ENCODE data around the gene MR1.
"Not testable (repeated sequence)": the region's sequence is repeated elsewhere in the genome, so short reads cannot be mapped to it uniquely, and the experiment has no call there.

MR1 gene

DNA sequence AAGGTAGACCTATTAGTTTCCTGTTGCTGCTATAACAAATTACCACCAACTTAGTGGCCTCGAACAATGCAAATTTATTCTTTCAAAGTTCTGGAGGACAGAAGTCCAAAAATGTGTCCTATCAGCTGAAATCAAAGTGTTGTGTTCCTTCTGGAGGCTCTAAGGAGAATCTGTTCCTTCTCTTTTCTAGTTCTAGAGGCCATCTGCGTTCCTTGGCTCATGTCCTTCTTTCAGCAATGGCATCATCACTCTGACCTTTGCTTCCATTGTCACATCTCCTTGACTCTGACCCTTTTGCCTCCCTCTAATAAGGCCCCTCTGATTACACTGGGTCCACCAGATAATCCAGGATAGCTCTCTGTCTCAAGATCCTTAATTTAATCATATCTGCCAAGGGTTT is 1.2 kb upstream of the MR1 start:
- no peak for DNase-seq

DNA sequence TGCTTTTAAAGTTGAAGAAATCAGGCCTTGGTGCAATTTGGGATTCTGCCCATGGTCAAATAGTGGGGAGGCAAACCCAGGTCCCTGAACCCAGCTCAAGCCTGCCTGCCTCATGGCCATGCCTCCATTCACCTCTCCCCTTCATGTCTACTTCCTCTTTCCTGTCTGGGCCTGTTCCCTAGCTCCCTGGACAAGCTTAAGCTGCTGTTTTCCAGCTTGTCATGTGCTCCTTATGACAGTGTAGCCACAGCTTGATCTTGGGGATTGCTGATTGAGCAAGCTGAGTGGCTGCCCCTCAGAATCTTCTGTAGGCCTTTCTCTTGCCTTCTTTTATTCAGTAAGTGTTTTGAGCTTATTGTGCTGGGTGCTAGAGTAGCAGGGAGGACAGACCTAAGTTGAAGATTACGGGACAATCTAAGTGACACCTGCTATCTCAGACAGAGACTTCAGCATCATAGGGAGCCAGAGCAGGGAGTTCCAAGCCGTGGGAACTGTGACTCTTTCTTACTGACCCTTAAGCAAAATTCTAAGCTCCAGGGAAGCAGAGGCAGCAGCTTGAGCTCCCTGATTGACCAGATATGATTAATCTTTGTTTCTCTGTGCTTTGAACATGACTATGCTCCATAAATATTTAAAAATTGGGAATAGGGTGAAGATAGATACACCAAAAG is 520 bp upstream of the MR1 start:
- peak; percentile 36 for DNase-seq

DNA sequence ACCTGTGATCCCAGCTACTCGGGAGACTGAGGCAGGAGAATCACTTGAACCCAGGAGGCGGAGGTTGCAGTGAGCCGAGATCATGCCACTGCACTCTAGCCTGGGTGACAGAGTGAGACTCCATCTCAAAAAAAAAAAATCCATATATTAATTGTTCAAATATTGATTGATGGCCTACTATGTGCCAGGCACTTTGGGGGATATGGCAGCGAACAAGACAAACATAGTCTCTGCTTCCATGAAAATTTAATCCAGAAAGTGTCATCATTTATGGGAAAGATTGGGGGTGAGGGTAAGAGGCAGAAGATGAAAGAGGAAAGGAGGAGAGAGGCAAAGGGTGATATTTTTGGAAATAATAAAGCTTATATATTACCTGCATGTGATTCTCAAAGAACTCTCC is 1.4 kb downstream of the MR1 start:
- not testable (repeated sequence) for DNase-seq

GRCh38 chr1:181036107-181036836 is 2.5 kb downstream of the MR1 start:
- no peak for DNase-seq

- no peak for DNase-seq
These were observed 3.6 kb downstream of the MR1 start for GRCh38 chr1:181037386-181037785.

DNA sequence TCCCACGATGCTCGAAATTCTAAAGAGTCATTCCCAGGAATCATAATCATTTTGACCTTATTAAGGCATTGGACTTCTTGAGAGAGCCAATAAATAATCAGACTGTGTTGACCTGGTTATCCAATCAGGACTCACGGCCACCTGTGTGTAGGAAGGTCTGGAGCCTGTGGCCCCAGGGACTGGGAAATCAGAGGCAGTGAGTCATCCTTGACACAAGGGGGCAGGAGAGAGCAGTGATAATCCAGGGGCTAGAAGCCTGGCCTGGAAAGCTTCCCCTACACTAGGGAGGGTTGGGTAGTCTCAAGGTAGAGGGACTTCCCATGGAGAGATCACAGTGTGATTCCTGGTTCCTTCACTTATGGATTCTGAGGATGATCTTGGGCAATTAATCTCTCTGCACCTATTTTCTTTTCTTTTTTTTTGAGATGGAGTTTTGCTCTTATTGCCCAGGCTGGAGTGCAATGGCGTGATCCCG is 4.7 kb downstream of the MR1 start:
- peak; percentile 70 for DNase-seq

- DNase-seq, result no peak
These were observed 6.6 kb downstream of the MR1 start for GRCh38 chr1:181040284-181040865.

- no peak for DNase-seq
These were observed 9.5 kb downstream of the MR1 start for GRCh38 chr1:181043025-181043888.

DNA sequence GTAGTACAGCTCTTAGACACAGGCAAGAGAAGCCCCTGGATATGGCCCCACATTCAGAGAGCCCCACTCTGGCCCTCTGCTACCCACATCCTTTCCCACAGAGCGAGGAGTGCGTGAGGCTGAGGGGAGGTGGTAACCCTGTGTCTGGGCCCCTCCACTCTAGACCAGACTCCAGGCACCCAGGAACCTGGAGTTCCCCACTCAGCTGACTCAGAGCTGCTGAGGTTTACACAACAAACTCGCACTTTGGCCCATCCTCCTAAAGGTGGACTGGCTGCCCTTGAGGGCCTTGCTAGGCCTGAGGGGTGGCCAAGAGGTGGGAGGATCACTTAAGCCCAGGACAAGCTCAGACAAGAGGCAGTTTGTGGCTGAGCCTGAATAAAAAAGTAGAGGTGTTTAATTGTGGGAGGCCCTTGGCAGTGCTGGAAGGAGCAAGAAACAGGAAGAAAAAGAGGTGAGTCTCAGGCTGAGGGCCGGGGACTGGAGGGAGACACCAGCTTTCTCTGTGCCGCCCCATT is 10.7 kb downstream of the MR1 start:
- no peak for DNase-seq

- DNase-seq, result not testable (repeated sequence)
These were observed 12.2 kb downstream of the MR1 start for GRCh38 chr1:181045946-181046345.

DNA sequence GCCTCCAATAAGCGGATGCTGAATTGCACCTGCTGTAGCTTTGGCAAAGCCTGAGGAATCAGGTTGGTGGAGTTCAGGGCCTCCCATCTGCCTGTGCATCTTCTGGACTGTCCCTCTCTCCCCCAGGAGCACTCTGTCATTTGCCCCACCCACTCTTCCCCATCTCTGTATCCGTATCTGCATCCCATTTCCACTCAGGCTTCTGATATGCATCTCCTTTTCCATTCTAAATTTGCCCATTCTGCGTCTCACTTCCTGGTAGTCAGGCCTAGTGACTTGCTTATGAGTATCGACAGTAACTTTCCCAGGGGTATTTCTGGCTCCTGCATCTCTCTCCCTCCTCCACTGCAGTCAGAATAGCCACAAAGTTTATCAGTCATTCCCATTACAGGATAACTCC is 15.6 kb downstream of the MR1 start:
- no peak for DNase-seq

- no peak for DNase-seq
These were observed 17.1 kb downstream of the MR1 start for GRCh38 chr1:181050922-181051321.

- DNase-seq, result no peak
These were observed 22.8 kb downstream of the MR1 start for GRCh38 chr1:181056560-181056959.

- no peak for DNase-seq
These were observed 23.3 kb downstream of the MR1 start for GRCh38 chr1:181057079-181057478.

DNA sequence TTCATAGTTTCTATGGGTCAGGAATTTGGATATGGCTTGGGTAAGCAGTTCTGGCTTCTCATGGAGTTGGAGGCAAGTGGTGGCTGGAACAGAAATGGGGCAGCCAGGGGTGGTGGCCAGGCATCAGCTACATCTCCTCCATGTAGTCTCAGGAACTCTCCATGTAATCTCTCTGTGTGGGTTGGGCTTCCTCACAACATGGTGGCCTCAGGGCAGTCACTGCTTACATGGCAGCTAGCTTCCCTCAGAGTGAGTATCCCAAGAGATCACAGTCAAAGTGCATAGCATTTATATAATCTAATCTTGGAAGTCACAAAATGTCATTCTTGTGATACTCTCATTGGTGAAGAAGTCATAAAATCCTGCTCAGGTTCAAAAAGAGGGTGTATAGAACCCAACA is 25.7 kb downstream of the MR1 start:
- DNase-seq, result no peak

DNA sequence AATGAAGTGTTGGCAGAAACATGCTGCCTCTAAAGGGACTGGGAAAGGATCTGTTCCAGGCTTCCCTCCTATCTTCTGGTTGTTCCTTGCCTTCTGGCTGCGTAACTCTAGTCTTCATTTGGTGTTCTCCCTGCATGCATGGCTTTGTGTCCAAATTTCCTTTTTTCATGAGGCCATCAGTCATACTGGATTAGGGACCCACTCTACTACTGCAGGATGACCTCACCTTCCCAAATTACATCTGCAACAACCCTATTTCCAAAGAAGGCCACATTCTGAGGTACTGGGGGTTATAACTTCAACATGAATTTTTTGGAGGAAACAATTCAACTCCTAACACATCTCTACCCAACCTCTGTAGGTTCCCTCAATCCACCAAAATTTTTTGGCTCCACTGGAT is 26.3 kb downstream of the MR1 start:
- no peak for DNase-seq

DNA sequence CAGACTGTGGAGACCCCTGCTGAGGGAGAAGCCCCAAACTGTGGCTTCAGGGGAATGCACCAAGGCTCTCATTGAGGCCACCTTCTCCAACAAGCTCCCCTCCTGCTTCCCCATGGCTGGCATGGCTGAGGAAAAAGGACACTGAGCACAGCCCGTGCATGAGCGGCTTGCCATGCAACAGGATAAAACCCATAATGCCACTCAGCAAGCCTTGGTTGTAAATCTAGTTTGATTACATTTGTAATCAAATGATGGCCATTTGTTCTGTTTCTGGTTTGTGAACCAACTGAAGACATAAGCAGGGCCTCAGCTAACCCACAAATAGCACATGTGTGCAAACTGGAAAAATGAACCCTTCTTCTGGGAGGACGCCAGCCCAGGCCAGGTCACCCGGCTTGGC is 27.2 kb downstream of the MR1 start:
- DNase-seq, result not testable (repeated sequence)

DNA sequence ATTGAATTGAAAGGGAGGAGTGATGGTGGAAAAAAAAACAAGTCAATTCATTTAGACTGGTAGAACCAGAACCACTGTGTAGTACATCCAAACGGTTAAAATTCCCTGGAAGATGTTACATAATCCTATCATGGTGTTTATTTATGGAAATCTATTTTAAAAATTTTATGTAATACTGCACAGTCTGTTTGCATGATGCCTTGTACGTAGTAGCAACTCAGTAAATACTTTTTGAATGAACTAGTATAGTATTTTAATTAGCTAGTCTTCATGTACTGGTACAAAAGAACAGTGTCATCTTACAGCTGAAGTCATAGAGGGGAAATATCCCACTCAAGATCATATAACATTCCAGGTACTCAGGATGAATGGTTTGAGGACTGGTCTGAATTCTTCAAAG is 27.7 kb downstream of the MR1 start:
- no peak for DNase-seq

- DNase-seq, result peak; percentile 37
These were observed 28.4 kb downstream of the MR1 start for GRCh38 chr1:181061891-181062835.

DNA sequence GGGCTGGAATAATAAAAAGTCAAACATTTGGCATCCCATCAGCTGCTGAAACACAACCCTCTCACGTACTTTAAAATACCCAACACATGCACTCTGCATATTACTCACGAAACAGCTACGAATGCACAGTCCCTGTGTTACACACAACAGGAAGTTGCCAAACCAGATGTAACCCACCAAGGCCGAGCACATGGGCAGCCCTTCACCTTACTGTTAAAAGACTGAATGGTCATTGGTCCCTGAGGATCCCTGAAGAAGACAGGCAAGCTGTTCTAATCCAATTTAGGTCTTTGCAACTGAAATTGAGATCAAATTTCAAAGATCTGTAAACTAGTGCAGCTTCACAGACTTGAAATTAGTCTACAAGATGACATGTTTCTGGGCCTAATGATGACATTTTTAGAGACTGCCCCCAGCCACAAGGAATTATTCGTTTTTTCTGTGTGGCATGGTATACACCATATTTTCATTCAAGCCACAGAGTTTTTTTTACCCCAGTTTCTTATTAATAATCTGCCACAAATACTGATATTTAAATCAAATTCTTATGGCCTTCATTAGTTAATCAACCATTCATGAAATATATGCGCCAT is 29.1 kb downstream of the MR1 start:
- peak; percentile 37 for DNase-seq

DNA sequence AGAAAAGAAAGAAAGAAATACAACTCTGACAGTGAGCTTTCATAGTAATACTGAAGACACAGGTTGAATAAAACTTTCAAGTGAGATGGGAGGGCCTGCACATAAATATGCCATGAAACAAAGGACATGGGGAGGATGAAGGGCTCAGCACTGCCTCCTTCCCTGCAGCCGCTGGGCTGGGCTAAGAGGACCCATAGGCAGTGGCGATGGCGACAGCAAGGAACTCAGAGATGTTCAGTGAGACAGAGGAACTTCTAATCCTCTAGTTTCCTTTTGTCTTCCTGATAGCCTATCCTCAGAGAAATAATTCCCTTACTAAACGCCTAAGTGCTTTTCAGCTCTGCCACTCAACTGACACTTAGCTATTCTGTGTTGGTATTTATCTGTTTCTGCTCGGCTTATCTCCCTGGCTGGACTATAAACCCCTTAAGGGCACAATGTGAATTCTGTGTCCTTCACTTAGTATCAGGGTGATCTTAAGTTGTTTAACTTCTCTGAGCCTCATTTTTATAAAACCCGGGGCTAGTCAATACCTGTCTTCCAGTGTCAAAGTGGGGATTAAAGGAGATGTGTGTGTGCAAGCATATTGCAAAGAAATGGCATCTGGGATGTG is 30.3 kb downstream of the MR1 start:
- DNase-seq, result no peak
